ENCODE results near the gene ABCF1.

ABCF1 gene

GRCh38 chr6:30560930-30561329 lies 10.3 kb upstream of the ABCF1 start:
- no peak for DNase-seq

GRCh38 chr6:30562470-30563425 lies 8.5 kb upstream of the ABCF1 start:
- DNase-seq = no peak

DNA sequence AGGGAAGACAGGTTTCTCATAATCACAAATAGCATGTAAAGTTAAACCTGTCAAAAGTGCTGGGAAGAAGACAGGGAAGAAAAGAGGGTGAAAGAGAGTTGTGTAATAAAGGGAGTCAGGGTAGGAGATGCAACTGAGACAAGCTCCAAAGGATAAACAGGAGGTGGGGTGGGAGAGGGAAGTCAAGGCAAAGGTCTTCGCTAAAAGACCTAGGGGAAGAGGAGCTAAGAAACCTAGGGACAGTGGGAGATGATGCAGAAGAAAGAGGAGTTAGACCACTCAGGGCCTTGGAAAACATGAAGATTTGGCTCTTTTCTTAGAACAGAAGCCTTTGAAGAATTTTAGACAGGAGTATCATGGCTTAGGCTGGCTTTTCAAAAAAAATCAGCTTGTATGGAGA lies 7.1 kb upstream of the ABCF1 start:
- DNase-seq = no peak

DNA sequence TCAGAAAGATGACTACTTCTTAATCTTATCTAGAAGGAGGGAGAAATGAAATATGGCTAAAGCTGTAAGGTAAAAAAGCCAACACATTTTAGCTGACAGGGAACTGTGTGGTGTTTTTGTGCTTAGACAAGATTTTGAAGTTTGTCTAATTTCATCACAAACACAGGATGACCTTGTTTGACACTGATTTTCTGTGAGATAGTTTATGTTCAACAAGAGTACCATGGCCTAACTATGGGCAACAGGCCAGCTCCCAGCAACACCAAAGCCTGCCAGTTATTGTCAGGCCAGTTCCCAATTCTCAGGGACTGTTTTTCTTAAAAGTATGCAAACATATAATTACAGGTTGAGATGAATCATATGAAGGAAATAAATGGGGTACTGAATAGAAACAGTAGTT lies 5.5 kb upstream of the ABCF1 start:
- no peak for DNase-seq

DNA sequence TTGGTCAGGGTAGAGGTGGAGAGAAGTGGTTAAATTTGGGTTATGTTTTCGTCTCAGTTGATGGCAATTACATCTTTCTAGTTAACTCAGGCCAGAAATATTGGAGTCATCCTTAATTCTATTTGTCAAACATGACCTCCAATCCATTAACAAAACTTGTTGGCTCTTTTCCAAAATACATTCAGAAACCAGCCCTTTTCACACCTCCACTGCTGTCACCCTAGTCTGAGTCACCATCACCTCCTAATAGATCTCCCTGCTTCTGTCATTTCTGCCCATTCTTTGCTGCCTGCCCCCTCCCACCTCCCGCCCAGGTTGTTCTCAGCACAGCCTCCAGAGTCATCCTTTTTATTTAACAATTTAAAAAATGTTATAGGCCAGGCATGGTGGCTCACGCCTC lies 3.0 kb upstream of the ABCF1 start:
- DNase-seq = no peak

DNA sequence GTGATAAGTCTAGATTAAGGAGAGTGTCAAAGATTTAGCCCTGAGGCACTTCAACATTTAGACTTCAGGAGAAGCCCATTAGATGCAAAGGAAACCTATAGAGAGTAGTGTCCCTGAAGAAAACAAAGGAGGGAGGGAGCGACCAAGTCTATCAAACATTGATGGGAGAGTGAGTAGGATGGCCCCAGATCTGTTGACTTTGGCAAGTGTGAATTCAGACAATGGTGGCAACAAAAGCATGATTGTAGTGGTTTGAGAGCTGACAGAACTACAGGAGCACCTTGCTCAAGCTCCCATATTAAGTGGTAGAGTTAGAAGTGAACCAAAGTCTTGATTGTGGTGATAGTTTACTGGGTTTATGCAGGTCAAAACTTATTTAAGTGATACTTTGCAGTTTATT lies 979 bp upstream of the ABCF1 start:
- DNase-seq = no peak

DNA sequence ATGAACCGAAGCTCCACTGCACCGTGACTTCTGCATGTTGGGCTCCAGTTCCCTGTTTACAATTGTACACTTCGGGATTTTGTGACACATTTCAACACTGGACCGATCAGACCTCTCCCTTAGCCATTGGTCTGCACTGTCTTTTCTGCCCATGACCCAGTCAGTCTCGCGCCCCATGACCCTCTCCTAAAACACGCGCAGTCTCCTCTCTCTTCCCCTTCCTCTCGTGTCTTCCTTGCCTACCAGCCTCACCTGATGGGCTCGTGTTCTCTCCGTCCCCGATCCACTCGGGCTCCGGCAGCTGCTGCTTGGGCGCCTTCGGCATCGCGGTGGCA lies 535 bp upstream of the ABCF1 start:
- peak; percentile 61 for DNase-seq

GRCh38 chr6:30571762-30572082 lies 480 bp downstream of the ABCF1 start:
- DNase-seq = no peak

DNA sequence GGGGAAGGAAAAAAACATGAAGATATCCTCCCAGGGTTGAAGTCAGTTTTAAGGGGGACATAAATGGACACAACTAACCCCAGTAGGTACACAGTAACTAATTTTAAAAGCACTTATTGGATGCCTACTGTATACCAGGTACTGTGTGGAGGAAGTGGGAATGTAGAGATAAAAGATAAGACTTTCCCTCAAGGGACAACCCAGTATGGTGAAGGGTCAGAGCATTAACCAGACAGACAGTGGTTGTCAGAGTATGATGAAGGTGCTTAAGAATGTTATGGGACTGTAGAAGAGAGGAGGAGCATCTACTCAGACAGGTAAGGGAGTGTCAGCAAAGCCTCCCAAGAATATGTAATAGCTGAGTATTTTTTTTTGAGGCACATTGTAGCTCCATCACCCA lies 906 bp downstream of the ABCF1 start:
- DNase-seq = no peak

GRCh38 chr6:30573113-30573512 lies 1.9 kb downstream of the ABCF1 start:
- no peak for DNase-seq

DNA sequence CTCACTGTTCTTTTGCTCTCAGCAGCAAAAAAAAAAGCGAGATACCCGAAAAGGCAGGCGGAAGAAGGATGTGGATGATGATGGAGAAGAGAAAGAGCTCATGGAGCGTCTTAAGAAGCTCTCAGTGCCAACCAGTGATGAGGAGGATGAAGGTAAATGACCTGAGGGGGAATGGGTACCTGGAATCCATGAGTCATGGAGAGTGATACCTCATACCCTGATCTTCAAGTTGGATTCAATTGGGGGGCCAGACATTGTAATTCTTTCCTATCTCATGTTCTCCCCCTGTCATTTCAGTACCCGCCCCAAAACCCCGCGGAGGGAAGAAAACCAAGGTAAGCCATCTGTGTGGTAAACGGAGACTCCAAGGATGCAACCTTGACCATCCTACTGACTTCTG lies 6.8 kb downstream of the ABCF1 start:
- DNase-seq = no peak

GRCh38 chr6:30583921-30584320 lies 12.7 kb downstream of the ABCF1 start:
- no peak for DNase-seq

DNA sequence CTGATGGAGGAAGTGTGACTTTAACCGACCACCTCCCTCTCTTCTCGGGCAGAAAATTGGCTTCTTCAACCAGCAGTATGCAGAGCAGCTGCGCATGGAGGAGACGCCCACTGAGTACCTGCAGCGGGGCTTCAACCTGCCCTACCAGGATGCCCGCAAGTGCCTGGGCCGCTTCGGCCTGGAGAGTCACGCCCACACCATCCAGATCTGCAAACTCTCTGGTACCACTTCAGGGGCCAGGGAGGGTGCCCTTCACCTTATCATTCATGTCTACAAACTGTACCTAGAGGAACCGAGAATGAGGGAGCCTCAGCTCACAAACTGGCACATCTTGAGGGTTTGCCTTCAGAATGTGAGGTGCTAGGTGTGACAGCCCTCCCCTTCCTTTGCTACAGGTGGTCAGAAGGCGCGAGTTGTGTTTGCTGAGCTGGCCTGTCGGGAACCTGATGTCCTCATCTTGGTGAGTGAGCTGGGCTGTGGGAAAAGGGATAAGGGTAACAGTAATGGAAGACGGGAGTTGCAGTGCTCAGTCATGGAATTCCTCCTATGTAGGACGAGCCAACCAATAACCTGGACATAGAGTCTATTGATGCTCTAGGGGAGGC lies 18.6 kb downstream of the ABCF1 start:
- no peak for DNase-seq

DNA sequence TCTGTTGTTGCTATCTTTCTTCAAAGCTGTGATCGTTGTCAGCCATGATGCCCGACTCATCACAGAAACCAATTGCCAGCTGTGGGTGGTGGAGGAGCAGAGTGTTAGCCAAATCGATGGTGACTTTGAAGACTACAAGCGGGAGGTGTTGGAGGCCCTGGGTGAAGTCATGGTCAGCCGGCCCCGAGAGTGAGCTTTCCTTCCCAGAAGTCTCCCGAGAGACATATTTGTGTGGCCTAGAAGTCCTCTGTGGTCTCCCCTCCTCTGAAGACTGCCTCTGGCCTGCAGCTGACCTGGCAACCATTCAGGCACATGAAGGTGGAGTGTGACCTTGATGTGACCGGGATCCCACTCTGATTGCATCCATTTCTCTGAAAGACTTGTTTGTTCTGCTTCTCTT lies 19.3 kb downstream of the ABCF1 start:
- DNase-seq = no peak

GRCh38 chr6:30591008-30591407 lies 19.8 kb downstream of the ABCF1 start:
- no peak for DNase-seq

DNA sequence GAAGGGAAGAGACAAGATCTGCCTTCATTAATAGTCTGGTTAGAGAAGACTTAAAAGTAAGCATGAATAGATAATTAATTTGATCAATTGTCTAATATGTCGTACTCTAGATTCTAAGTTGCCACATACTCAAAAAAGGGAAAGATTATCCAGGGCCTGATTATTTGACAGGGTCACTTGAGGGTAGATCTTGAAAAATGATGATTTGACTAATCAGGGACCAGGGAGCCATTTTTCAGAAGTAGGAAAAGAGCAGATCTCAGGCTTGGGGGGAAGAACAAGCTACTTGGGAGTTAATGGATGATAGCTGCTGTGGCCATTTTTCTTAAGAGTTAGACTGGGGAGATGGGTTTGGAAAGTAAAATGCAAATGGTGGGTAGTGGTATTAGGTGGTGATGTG lies 21.0 kb downstream of the ABCF1 start:
- no peak for DNase-seq

GRCh38 chr6:30597315-30598144 lies 26.3 kb downstream of the ABCF1 start:
- peak; percentile 77 for DNase-seq

DNA sequence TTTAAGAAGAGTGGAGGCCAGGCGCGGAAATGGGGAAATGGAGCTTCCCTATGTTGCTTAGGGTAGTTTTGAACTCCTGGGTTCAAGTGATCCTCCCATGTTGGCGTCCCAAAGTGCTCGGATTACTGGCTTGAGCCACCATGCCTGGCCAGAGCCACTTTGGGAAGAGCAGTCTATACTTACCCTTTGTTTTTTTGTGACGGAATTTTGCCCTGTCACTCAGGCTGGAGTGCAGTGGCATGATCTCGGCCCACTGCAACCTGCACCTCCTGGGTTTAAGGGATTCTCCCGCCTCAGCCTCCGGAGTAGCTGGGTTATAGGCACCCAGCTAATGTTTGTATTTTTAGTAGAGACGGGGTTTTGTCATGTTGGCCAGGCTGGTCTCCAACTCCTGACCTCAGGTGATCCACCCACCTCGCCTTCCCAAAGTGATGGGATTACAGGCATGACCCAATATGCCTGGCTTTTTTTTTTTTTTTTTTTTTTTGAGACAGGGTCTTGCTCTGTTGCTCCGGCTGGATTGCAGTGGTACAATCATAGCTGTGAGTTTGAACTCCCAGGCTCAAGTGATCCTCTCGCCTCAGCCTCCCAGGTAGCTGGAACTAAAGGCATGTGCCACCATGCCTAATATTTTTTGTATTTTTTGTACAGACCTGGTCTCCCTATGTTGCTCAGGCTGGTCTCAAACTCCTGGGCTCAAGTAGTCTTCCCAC lies 27.8 kb downstream of the ABCF1 start:
- DNase-seq = no peak

- no peak for DNase-seq
Measured at GRCh38 chr6:30599625-30600324, 28.5 kb downstream of the ABCF1 start.

DNA sequence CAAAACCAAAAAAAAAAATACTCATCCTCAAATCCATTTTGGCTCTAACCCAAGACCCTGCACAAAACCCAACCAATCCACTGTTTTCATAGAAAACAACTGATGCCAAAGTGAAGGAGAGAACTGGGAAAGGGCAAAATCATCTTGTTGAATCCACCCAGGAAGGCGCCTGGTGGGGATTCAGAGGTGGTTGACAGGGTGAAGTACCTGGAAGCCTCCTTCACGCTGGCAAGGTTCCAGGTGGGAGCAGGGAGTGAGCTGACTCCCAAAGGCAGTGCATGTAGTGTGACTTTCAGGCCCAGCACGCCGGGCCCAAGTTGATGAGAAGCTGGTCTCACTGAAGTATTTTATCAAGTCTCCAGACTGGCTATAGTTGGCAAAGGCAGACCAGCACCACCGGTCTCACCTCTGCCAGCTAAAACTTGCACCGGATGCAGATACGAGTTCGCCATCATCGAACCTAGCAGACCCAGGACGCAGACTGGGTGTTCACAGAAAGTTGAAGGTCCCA lies 29.3 kb downstream of the ABCF1 start:
- DNase-seq = no peak

DNA sequence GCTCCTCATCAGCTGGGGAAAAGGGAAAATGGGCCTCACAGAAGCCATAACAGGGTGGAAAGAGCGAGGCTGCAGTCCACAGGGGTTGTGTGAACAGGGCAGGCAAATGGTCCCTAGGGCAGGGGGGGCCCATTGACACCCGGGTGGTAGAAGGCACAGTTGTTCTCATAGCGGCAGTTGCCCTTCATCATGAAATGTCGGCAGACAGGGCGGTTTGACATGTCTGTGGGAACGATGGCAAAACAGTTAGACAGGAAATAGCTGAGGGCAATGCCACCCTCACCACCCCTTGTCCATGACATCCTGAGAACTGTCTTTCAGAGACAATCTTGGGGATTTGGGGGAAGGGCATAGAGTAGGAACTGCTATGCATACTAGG lies 30.2 kb downstream of the ABCF1 start:
- no peak for DNase-seq
